Measurements from ENCODE around the gene COL1A1.

The COL1A1 gene

GRCh38 chr17:50144355-50144754, 57.1 kb downstream of the COL1A1 start:
- no peaks in the 10 kb centered on the region for H3K9me3 Mint-ChIP-seq
- peaks cover 77% of the 10 kb centered on the region for H3K36me3 Mint-ChIP-seq
- peak overlapping the region; percentile 24 for H3K4me3 Mint-ChIP-seq
- peaks cover 86% of the 10 kb centered on the region for H3K4me1 Mint-ChIP-seq
- peak overlapping the region; percentile 56 for H3K27ac Mint-ChIP-seq
- no peak for DNase-seq
- no peaks in the 10 kb centered on the region for H3K27me3 Mint-ChIP-seq
- CTCF ChIA-PET: interaction anchor here (1.2 to 1.8 kb wide), 3 partner anchors 10 to 27 kb away, joined by 4 to 8 read pairs (median 8); no protein-coding TSS in a partner anchor

- Mint-ChIP-seq H3K27me3 (no peaks in the 10 kb centered on the region), H3K4me3 (no peak overlapping the region), H3K36me3 (peaks cover 81% of the 10 kb centered on the region), H3K4me1 (peaks cover 92% of the 10 kb centered on the region), H3K27ac (peak overlapping the region; percentile 64), H3K9me3 (no peaks in the 10 kb centered on the region)
- no peak for DNase-seq
- CTCF ChIA-PET: interaction anchor here (0.8 to 1.5 kb wide), 4 partner anchors 18 to 49 kb away, joined by 3 to 8 read pairs (median 5); no protein-coding TSS in a partner anchor
These were observed 57.8 kb downstream of the COL1A1 start for GRCh38 chr17:50143461-50144176.

- Mint-ChIP-seq H3K27ac (peak overlapping the region; percentile 93), H3K4me3 (peak overlapping the region; percentile 52), H3K9me3 (no peaks in the 10 kb centered on the region), H3K4me1 (peaks cover 89% of the 10 kb centered on the region), H3K36me3 (peaks cover 86% of the 10 kb centered on the region), H3K27me3 (no peaks in the 10 kb centered on the region)
- DNase-seq: no peak
- CTCF ChIA-PET: interaction anchor here (1.9 to 4.1 kb wide), 5 partner anchors 8 to 48 kb away, joined by 7 to 26 read pairs (median 16); partner anchors contain the start of gene PPP1R9B
These were observed 59.7 kb downstream of the COL1A1 start for GRCh38 chr17:50141745-50142110.

- Mint-ChIP-seq H3K4me1 (peaks cover 84% of the 10 kb centered on the region), H3K27ac (peak overlapping the region; percentile 93), H3K9me3 (no peaks in the 10 kb centered on the region), H3K27me3 (no peaks in the 10 kb centered on the region), H3K36me3 (peaks cover 87% of the 10 kb centered on the region), H3K4me3 (peak overlapping the region; percentile 70)
- DNase-seq: no peak
- CTCF ChIA-PET: interaction anchor here (1.0 to 4.1 kb wide), 10 partner anchors 9 to 47 kb away, joined by 4 to 36 read pairs (median 14); partner anchors contain the start of gene PPP1R9B
These were observed 60.2 kb downstream of the COL1A1 start for GRCh38 chr17:50141026-50141744.

- peak; percentile 90 for DNase-seq
- peaks cover 86% of the 10 kb centered on the region for H3K36me3 Mint-ChIP-seq
These were observed 61.2 kb downstream of the COL1A1 start for GRCh38 chr17:50139950-50140885.

GRCh38 chr17:50139185-50139783, 62.1 kb downstream of the COL1A1 start:
- no peaks in the 10 kb centered on the region for H3K9me3 Mint-ChIP-seq
- CTCF ChIA-PET: interaction anchor here (0.8 to 4.1 kb wide), 19 partner anchors 9 to 66 kb away, joined by 3 to 36 read pairs (median 6); partner anchors contain the start of genes PPP1R9B, SAMD14 and SGCA
- peak overlapping the region; percentile 93 for H3K27ac Mint-ChIP-seq
- no peak overlapping the region for H3K4me3 Mint-ChIP-seq
- H3K4me1 Mint-ChIP-seq: peaks cover 65% of the 10 kb centered on the region
- H3K27me3 Mint-ChIP-seq: no peaks in the 10 kb centered on the region
- peaks cover 81% of the 10 kb centered on the region for H3K36me3 Mint-ChIP-seq
- no peak for DNase-seq

More at GRCh38 chr17:50139950-50140885, 61.2 kb downstream of the COL1A1 start:
- Mint-ChIP-seq H3K27me3 (no peaks in the 10 kb centered on the region), H3K9me3 (no peaks in the 10 kb centered on the region), H3K4me3 (peak overlapping the region; percentile 70), H3K27ac (peak overlapping the region; percentile 93), H3K4me1 (peaks cover 74% of the 10 kb centered on the region)
- CTCF ChIA-PET: interaction anchor here (0.7 to 4.1 kb wide), 16 partner anchors 8 to 66 kb away, joined by 3 to 36 read pairs (median 6); partner anchors contain the start of genes PPP1R9B, SAMD14 and SGCA

GRCh38 chr17:50137042-50137441, 64.4 kb downstream of the COL1A1 start:
- no peak for DNase-seq
- Mint-ChIP-seq H3K4me3 (no peak overlapping the region), H3K4me1 (peaks cover 50% of the 10 kb centered on the region)

GRCh38 chr17:50136096-50136687, 65.2 kb downstream of the COL1A1 start:
- DNase-seq: no peak
- H3K4me1 Mint-ChIP-seq: peaks cover 49% of the 10 kb centered on the region
- CTCF ChIA-PET: interaction anchor here (1.0 to 1.6 kb wide), 4 partner anchors 10 to 161 kb away, joined by 4 to 9 read pairs (median 4); no protein-coding TSS in a partner anchor
- no peak overlapping the region for H3K4me3 Mint-ChIP-seq
- no peaks in the 10 kb centered on the region for H3K9me3 Mint-ChIP-seq
- peaks cover 5% of the 10 kb centered on the region for H3K27me3 Mint-ChIP-seq
- H3K27ac Mint-ChIP-seq: peak overlapping the region; percentile 79
- H3K36me3 Mint-ChIP-seq: peaks cover 67% of the 10 kb centered on the region

More at GRCh38 chr17:50137042-50137441, 64.4 kb downstream of the COL1A1 start:
- CTCF ChIA-PET: interaction anchor here (0.6 to 1.6 kb wide), 4 partner anchors 20 to 186 kb away, joined by 3 to 9 read pairs (median 4); no protein-coding TSS in a partner anchor
- H3K9me3 Mint-ChIP-seq: no peaks in the 10 kb centered on the region
- H3K27ac Mint-ChIP-seq: peak overlapping the region; percentile 81
- no peaks in the 10 kb centered on the region for H3K27me3 Mint-ChIP-seq
- peaks cover 74% of the 10 kb centered on the region for H3K36me3 Mint-ChIP-seq

GRCh38 chr17:50135316-50136095, 65.9 kb downstream of the COL1A1 start:
- DNase-seq: no peak
- H3K9me3 Mint-ChIP-seq: no peaks in the 10 kb centered on the region
- H3K4me3 Mint-ChIP-seq: no peak overlapping the region
- CTCF ChIA-PET: interaction anchor here (1.0 to 1.6 kb wide), 4 partner anchors 11 to 162 kb away, joined by 4 to 9 read pairs (median 4); no protein-coding TSS in a partner anchor
- H3K4me1 Mint-ChIP-seq: peaks cover 49% of the 10 kb centered on the region
- no peak overlapping the region for H3K27ac Mint-ChIP-seq
- peaks cover 12% of the 10 kb centered on the region for H3K27me3 Mint-ChIP-seq
- peaks cover 60% of the 10 kb centered on the region for H3K36me3 Mint-ChIP-seq

- Mint-ChIP-seq H3K27me3 (peaks cover 22% of the 10 kb centered on the region), H3K9me3 (no peaks in the 10 kb centered on the region), H3K27ac (no peak overlapping the region), H3K36me3 (peaks cover 50% of the 10 kb centered on the region), H3K4me3 (no peak overlapping the region), H3K4me1 (peaks cover 42% of the 10 kb centered on the region)
- CTCF ChIA-PET: interaction anchor here (1.3 kb wide), 1 partner anchor 163 kb away, joined by 4 read pairs; no protein-coding TSS in a partner anchor
- DNase-seq: no peak
These were observed 67.0 kb downstream of the COL1A1 start for GRCh38 chr17:50134206-50135110.

GRCh38 chr17:50133769-50134099, 67.7 kb downstream of the COL1A1 start:
- Mint-ChIP-seq H3K36me3 (peaks cover 47% of the 10 kb centered on the region), H3K4me1 (peaks cover 37% of the 10 kb centered on the region), H3K27ac (no peak overlapping the region), H3K4me3 (no peak overlapping the region), H3K27me3 (peaks cover 29% of the 10 kb centered on the region), H3K9me3 (no peaks in the 10 kb centered on the region)
- DNase-seq: no peak
- CTCF ChIA-PET: interaction anchor here (1.4 kb wide), 1 partner anchor 27 kb away, joined by 4 read pairs; no protein-coding TSS in a partner anchor
